SK-N-MC (cell line): ENCODE data around the gene MBD2.
A peak's percentile ranks its signal among the peaks of the same experiment; 100 is the strongest.
"Not testable (repeated sequence)": the region's sequence is repeated elsewhere in the genome, so short reads cannot be mapped to it uniquely, and the experiment has no call there.

Experiments
- DNase-seq: peaks from one replicate; pipeline ENCODE4 v3.0.0-alpha.2; 2011; ENCODE audit warnings: low read depth, low spot score
- H3K27ac ChIP-seq: fragments of 200-600 bp; sonication (generic); 2 replicates; pipeline ENCODE4 v1.5.1; 2016; ENCODE audit warnings: mixed run types
- H3K36me3 ChIP-seq: fragments of 200-600 bp; sonication (generic); 2 replicates; pipeline ENCODE4 v1.6.1; 2017; ENCODE audit warnings: antibody characterized with exemption, low read length, mixed read lengths; ENCODE audit not compliant: insufficient read depth
- H3K4me3 ChIP-seq: fragments of 200-600 bp; sonication (generic); 2 replicates; pipeline ENCODE4 v1.5.1; 2016
- H3K9ac ChIP-seq: fragments of 200-600 bp; sonication (generic); 2 replicates; pipeline ENCODE4 v1.8.0; 2017; ENCODE audit warnings: mixed run types, mixed read lengths; ENCODE audit not compliant: insufficient read length
- H3K9me3 ChIP-seq: fragments of 200-600 bp; sonication (generic); 2 replicates; pipeline ENCODE4 v1.6.1; 2017; ENCODE audit warnings: low read depth, mild to moderate bottlenecking, antibody characterized with exemption, low read length, moderate library complexity, mixed read lengths
- EZH2 ChIP-seq: fragments of 200-600 bp; sonication (generic); IDR thresholded peaks from one replicate; pipeline ENCODE4 v1.6.1; 2017; ENCODE audit warnings: antibody characterized with exemption
- FOXP2 ChIP-seq: optimal IDR thresholded peaks from 2 replicates; pipeline ENCODE3; 2011; ENCODE audit warnings: mild to moderate bottlenecking, moderate library complexity; ENCODE audit not compliant: insufficient read depth; ENCODE audit errors: extremely low read length, control extremely low read depth
- POLR2AphosphoS5 ChIP-seq: IDR thresholded peaks from 2 replicates; pipeline ENCODE4 v1.6.1; 2012; ENCODE audit warnings: mild to moderate bottlenecking, low read depth, low read length, borderline replicate concordance

The MBD2 gene

GRCh38 chr18:54224379-54225014 lies at the start of gene MBD2:
MBD2 (minus strand) TSS chr18:54224669; CDS start chr18:54224559, 110 bp downstream.
- no peak for TF ChIP-seq EZH2
- TF ChIP-seq POLR2AphosphoS5, result peak; percentile 75
- Histone ChIP-seq H3K9ac (peak within 1 kb of the TSS; percentile 62), H3K4me3 (peak within 1 kb of the TSS; percentile 81), H3K9me3 (no peaks in the 10 kb centered on the region), H3K27ac (peak within 1 kb of the TSS; percentile 36; the same call in 1 of the 2 replicates), H3K36me3 (no peaks in the 10 kb centered on the region)
- DNase-seq, result no peak

GRCh38 chr18:54269893-54270844 lies 45.7 kb upstream of the MBD2 start:
- Histone ChIP-seq H3K9ac (peak overlapping the region; percentile 81), H3K27ac (peak overlapping the region; percentile 74; the same call in 1 of the 2 replicates), H3K4me3 (peak overlapping the region; percentile 86), H3K36me3 (peaks cover 5% of the 10 kb centered on the region; the same call in 1 of the 2 replicates), H3K9me3 (no peaks in the 10 kb centered on the region)
- TF ChIP-seq POLR2AphosphoS5 (no peak), FOXP2 (no peak), EZH2 (no peak)
- no peak for DNase-seq

GRCh38 chr18:54268751-54269150 lies 44.3 kb upstream of the MBD2 start:
- DNase-seq, result no peak
- Histone ChIP-seq H3K9ac (no peak overlapping the region), H3K4me3 (peak overlapping the region; percentile 86), H3K36me3 (no peaks in the 10 kb centered on the region), H3K9me3 (no peaks in the 10 kb centered on the region), H3K27ac (no peak overlapping the region)
- no peak for TF ChIP-seq FOXP2
- no peak for TF ChIP-seq POLR2AphosphoS5
- no peak for TF ChIP-seq EZH2

- Histone ChIP-seq H3K27ac (no peak overlapping the region), H3K9ac (no peak overlapping the region), H3K9me3 (no peaks in the 10 kb centered on the region), H3K4me3 (no peak overlapping the region), H3K36me3 (no peaks in the 10 kb centered on the region)
- TF ChIP-seq EZH2 (no peak), POLR2AphosphoS5 (no peak), FOXP2 (no peak)
- no peak for DNase-seq
Observed at GRCh38 chr18:54267701-54268100, 43.2 kb upstream of the MBD2 start.

GRCh38 chr18:54263904-54264336 lies 39.5 kb upstream of the MBD2 start:
- H3K27ac ChIP-seq, result 0 out of 2 replicates have a peak overlapping the region, but pooled peaks have one; percentile 1
- H3K4me3 ChIP-seq, result no peak overlapping the region
- no peaks in the 10 kb centered on the region for H3K9me3 ChIP-seq
- DNase-seq, result no peak
- no peaks in the 10 kb centered on the region for H3K36me3 ChIP-seq
- H3K9ac ChIP-seq, result no peak overlapping the region
- TF ChIP-seq POLR2AphosphoS5 (no peak), EZH2 (no peak), FOXP2 (no peak)

GRCh38 chr18:54261894-54262293 lies 37.4 kb upstream of the MBD2 start:
- no peak overlapping the region for H3K4me3 ChIP-seq
- DNase-seq, result no peak
- no peak overlapping the region for H3K9ac ChIP-seq
- no peaks in the 10 kb centered on the region for H3K9me3 ChIP-seq
- no peaks in the 10 kb centered on the region for H3K36me3 ChIP-seq
- TF ChIP-seq FOXP2, result no peak
- no peak for TF ChIP-seq POLR2AphosphoS5
- TF ChIP-seq EZH2, result no peak
- H3K27ac ChIP-seq, result no peak overlapping the region

GRCh38 chr18:54260396-54261072 lies 36.1 kb upstream of the MBD2 start:
- H3K9ac ChIP-seq, result no peak overlapping the region
- H3K27ac ChIP-seq, result no peak overlapping the region
- DNase-seq, result no peak
- H3K9me3 ChIP-seq, result no peaks in the 10 kb centered on the region
- H3K4me3 ChIP-seq, result no peak overlapping the region
- no peaks in the 10 kb centered on the region for H3K36me3 ChIP-seq
- TF ChIP-seq POLR2AphosphoS5 (no peak), EZH2 (no peak), FOXP2 (no peak)

- not testable (repeated sequence) for H3K4me3 ChIP-seq, H3K9ac ChIP-seq, H3K9me3 ChIP-seq, H3K36me3 ChIP-seq, DNase-seq
- peak overlapping the region; percentile 96 for H3K27ac ChIP-seq
Observed at GRCh38 chr18:54257818-54258217, 33.3 kb upstream of the MBD2 start.
